NB4 (cell line): Measurements from ENCODE around the gene SLC51A.
"Not testable (repeated sequence)": the region's sequence is repeated elsewhere in the genome, so short reads cannot be mapped to it uniquely, and the experiment has no call there.

Experiments used
- DNase-seq: peaks from one replicate; pipeline ENCODE4 v3.0.0; 2010; ENCODE audit warnings: low read depth
- H3K4me3 ChIP-seq: one replicate; pipeline ENCODE4 v1.5.1; 2011; ENCODE audit warnings: mild to moderate bottlenecking, low read depth, low read length, moderate library complexity
- MAX ChIP-seq: IDR thresholded peaks from 2 replicates; pipeline ENCODE4 v1.6.1; 2011; ENCODE audit warnings: low read depth, low read length
- MYC ChIP-seq: IDR thresholded peaks from 2 replicates; pipeline ENCODE4 v1.6.1; 2011; ENCODE audit warnings: low read depth, low read length
- POLR2A ChIP-seq: IDR thresholded peaks from 2 replicates; pipeline ENCODE4 v1.6.1; 2011; ENCODE audit warnings: mild to moderate bottlenecking; ENCODE audit not compliant: insufficient read length; ENCODE audit errors: extremely low read depth
- TF ChIP-seq, protein P1 (sequence below): IDR thresholded peaks from one replicate; pipeline ENCODE4 v1.5.1; 2012; ENCODE audit warnings: low read depth, low read length

SLC51A gene

DNA sequence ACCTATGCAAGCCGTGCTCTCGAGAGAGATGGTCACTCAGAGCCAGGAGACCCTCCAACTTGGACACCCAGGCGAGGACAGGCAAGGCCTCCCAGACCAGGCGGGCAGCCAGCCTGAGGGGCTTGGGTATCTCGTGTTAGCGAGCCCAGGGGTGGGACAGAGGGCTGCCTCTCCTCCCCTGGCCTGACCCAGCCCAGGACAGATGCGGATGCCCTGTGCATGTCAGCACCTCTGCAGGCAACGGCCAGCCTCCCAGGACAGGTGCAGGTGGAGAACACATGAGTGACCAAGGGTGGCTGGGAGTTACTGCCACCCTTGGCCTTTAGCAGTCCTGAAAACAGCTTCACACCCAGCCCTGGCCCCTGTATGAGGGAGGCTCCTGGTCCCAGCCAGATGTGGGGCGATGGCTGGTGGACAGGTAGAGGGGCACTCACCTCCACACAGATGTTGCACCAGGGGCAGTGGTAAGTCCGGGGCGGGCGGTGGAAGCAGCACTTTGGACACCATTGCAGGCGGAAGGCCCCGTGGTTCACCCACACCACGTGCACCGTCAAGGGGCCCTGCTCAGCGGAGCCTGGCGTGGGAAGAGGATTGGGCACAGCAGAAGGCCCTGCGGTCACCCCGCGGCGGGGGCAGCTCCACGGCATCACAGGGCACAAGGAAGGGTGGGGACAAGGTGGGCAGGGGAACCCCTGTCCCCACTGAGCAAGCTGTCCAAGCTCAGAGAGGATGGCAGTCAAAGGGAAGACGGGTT lies 7.2 kb upstream of the SLC51A start:
- no peak for DNase-seq
- TF ChIP-seq MYC, result no peak
- no peak for TF ChIP-seq POLR2A
- no peak for TF ChIP-seq MAX
- TF ChIP-seq, protein P1, sequence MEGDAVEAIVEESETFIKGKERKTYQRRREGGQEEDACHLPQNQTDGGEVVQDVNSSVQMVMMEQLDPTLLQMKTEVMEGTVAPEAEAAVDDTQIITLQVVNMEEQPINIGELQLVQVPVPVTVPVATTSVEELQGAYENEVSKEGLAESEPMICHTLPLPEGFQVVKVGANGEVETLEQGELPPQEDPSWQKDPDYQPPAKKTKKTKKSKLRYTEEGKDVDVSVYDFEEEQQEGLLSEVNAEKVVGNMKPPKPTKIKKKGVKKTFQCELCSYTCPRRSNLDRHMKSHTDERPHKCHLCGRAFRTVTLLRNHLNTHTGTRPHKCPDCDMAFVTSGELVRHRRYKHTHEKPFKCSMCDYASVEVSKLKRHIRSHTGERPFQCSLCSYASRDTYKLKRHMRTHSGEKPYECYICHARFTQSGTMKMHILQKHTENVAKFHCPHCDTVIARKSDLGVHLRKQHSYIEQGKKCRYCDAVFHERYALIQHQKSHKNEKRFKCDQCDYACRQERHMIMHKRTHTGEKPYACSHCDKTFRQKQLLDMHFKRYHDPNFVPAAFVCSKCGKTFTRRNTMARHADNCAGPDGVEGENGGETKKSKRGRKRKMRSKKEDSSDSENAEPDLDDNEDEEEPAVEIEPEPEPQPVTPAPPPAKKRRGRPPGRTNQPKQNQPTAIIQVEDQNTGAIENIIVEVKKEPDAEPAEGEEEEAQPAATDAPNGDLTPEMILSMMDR, result no peak
- no peak overlapping the region for H3K4me3 ChIP-seq

DNA sequence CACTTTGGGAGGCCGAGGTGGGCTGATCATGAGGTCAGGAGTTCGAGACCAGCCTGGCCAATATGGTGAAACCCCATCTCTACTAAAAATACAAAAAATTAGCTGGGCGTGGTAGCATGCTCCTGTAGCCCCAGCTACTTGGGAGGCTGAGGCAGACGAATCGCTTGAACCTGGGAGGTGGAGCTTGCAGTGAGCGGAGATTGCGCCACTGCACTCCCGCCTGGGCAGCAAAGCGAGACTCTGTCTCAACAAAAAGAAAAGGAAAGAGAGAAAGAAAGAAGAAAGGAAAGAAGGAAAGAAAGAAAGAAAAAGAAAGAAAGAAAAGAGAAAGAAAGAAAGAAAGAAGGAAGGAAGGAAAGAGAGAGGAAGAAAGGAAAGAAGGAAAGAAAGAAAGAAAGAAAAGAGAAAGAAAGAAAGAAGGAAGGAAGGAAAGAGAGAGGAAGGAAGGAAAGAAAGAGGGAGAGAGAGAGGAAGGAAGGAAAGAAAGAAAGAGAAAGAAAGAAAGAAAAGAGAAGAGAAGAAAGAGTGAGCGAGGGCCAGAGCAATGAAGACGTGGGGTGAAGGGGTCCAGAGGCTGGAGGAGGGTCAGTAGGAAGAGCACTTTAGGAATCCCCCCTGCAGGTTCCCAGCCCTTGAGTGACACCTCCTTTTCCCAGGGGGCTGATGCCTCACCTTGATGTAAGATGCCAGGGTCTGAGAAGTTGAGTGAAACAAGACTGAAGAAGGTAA lies 6.2 kb upstream of the SLC51A start:
- DNase-seq, H3K4me3 ChIP-seq: not testable (repeated sequence)

- no peak within 1 kb of the TSS for H3K4me3 ChIP-seq
- TF ChIP-seq, protein P1, result no peak
- no peak for TF ChIP-seq MYC
- no peak for TF ChIP-seq POLR2A
- TF ChIP-seq MAX, result no peak
- no peak for DNase-seq
Measured at GRCh38 chr3:196210673-196211556, 5.4 kb upstream of the SLC51A start, which contains the start of gene ZDHHC19. Gene ZDHHC19, minus strand, starts transcription at chr3:196211400. Its CDS starts 85 bp downstream, at chr3:196211315.

- no peak overlapping the region for H3K4me3 ChIP-seq
- DNase-seq, result no peak
- TF ChIP-seq POLR2A (no peak), MAX (no peak), MYC (no peak)
- TF ChIP-seq, protein P1, result no peak
Measured at GRCh38 chr3:196214783-196215441, 1.4 kb upstream of the SLC51A start.

- TF ChIP-seq MAX, result no peak
- no peak for TF ChIP-seq POLR2A
- no peak for TF ChIP-seq MYC
- TF ChIP-seq, protein P1, result no peak
- peak; percentile 34 for DNase-seq
- H3K4me3 ChIP-seq, result no peak overlapping the region
Measured at GRCh38 chr3:196215493-196216020, 777 bp upstream of the SLC51A start.
